Transverse colon (tissue), 4 donors: ENCODE results near the gene VWA8.

Experiments used
- EP300 ChIP-seq: sonication (generic); formaldehyde crosslinking; IDR thresholded peaks from one replicate; pipeline ENCODE4 v1.6.1; 2017; ENCODE audit warnings: antibody characterized with exemption, low read depth
- POLR2AphosphoS5 ChIP-seq, 3 donors: sonication (generic); formaldehyde crosslinking; IDR thresholded peaks; one replicate each; pipeline ENCODE4 v1.6.1; 2016; ENCODE audit warnings: antibody characterized with exemption in 3 of 3
- TF ChIP-seq, protein P1 (sequence below), 5 experiments: fragments of 200-600 bp in 3 of 5; fragments of 450-650 bp in 2 of 5; sonication (generic) in 3 of 5; IDR thresholded peaks; 1 replicate in 2 of 5; 2 replicates in 3 of 5; pipeline ENCODE4 v1.5.1; 2016 to 2017; ENCODE audit warnings: antibody characterized with exemption in 5 of 5, inconsistent platforms in 3 of 5, mild to moderate bottlenecking in 2 of 5, moderate library complexity in 1 of 5

GRCh38 chr13:41785402-41786172 is 175.3 kb downstream of the VWA8 start:
- TF ChIP-seq, protein P1, sequence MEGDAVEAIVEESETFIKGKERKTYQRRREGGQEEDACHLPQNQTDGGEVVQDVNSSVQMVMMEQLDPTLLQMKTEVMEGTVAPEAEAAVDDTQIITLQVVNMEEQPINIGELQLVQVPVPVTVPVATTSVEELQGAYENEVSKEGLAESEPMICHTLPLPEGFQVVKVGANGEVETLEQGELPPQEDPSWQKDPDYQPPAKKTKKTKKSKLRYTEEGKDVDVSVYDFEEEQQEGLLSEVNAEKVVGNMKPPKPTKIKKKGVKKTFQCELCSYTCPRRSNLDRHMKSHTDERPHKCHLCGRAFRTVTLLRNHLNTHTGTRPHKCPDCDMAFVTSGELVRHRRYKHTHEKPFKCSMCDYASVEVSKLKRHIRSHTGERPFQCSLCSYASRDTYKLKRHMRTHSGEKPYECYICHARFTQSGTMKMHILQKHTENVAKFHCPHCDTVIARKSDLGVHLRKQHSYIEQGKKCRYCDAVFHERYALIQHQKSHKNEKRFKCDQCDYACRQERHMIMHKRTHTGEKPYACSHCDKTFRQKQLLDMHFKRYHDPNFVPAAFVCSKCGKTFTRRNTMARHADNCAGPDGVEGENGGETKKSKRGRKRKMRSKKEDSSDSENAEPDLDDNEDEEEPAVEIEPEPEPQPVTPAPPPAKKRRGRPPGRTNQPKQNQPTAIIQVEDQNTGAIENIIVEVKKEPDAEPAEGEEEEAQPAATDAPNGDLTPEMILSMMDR (IDR thresholded peaks at IDR 0.05), result no peak
- no peak for TF ChIP-seq POLR2AphosphoS5 (IDR thresholded peaks at IDR 0.05)
- no peak for TF ChIP-seq EP300
